GOT3 (cell line): Measurements from ENCODE around the gene DNAJC3.
"Not testable (repeated sequence)": the region's sequence is repeated elsewhere in the genome, so short reads cannot be mapped to it uniquely, and the experiment has no call there.

Source experiments
- DNase-seq: peaks from one replicate; lab custom pipeline; 2025; ENCODE audit warnings: mixed read lengths; lab: John Stamatoyannopoulos, UW

Gene DNAJC3

DNA sequence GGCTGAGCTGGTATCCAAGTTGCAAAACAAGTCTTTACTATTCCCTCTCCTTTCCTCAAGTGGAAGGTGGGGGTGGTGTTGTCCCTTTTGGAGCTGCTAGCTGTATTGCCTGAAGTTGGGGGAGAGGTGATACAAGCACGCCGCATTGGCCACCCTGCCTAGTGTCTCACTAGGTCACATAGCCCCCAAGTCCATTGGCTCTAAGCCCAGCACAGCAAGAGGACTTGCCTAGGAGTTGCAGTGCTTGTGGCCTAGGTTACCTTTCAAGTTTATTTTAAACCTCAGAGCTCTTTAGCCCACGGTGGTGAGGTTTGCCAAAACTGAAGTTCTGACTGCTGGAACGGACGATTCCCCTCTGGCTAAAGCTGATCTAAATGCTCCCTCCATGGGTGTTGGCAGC, 5.3 kb upstream of the DNAJC3 start:
- DNase-seq: no peak

DNA sequence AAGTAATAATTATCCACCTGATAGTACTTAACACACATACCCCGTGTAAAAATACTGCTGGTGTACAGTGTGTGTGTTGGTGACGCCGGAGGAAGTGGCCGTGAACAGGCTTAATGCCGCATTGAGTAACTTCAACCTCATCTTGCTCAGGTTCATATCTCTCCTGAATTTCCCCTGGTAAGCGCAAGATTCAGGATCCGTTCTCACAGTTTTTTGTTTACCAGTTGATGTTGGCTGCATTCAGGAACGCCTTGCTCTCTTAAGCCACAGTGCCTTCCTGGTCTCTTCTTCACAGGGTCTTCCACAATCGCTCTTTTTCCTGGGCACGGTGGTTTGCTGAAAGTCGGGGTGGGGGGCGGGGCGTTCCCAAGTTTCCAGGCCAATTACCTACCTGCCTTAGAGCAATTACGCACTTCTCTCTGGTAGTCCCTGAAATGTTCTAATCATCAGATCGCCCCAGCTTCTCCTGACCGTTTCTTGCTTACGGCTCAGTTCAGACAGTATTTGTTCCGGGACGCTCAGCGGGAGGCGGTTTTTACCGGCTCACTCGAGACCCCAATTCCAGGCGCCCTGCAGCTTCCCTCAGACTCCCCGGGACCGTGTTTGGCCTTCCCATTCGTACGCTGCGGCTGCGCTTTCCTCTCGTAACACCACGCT, 706 bp upstream of the DNAJC3 start:
- no peak for DNase-seq

GRCh38 chr13:95677564-95678266, 776 bp downstream of the DNAJC3 start:
- no peak for DNase-seq

GRCh38 chr13:95678967-95679366, 2.0 kb downstream of the DNAJC3 start:
- DNase-seq: no peak

- DNase-seq: no peak
Measured at GRCh38 chr13:95679722-95680121, 2.8 kb downstream of the DNAJC3 start.

DNA sequence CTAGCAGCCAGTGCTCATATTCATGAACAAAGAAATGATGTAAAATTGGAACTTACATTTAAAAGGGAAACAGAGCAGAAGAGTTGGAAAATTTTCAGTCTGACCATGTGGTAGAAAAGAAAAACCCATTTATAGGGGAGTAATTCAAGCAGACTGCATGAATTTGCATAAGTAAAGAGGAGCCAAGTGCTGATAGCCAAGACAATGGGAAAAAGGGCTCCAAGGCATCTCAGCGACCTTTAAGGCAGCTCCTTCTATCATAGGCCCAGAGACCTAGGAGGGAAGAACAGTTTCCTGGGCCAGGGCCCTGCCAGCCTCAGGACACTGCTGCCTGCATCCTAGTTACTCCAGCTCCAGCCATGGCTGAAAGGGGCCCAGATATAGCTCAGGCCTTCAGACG, 7.5 kb downstream of the DNAJC3 start:
- no peak for DNase-seq

- not testable (repeated sequence) for DNase-seq
Measured at GRCh38 chr13:95684960-95685359, 8.0 kb downstream of the DNAJC3 start.

DNA sequence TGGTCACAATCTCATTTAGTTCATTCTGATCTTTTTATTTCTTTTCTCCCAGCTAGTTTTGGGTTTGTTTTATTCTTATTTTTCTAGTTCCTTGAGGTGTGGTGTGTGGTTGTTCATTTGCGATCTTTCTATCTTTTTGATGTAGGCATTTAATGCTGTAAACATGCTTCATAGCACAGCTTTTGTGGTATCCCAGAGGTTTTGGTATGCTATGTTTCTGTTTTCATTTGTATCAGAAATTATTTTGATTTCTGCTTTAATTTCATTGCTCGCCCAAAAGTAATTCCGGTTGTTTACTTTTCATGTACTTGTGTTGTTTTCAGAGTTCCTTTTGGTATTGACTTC, 12.6 kb downstream of the DNAJC3 start:
- no peak for DNase-seq

GRCh38 chr13:95690986-95691385, 14.0 kb downstream of the DNAJC3 start:
- DNase-seq: not testable (repeated sequence)

DNA sequence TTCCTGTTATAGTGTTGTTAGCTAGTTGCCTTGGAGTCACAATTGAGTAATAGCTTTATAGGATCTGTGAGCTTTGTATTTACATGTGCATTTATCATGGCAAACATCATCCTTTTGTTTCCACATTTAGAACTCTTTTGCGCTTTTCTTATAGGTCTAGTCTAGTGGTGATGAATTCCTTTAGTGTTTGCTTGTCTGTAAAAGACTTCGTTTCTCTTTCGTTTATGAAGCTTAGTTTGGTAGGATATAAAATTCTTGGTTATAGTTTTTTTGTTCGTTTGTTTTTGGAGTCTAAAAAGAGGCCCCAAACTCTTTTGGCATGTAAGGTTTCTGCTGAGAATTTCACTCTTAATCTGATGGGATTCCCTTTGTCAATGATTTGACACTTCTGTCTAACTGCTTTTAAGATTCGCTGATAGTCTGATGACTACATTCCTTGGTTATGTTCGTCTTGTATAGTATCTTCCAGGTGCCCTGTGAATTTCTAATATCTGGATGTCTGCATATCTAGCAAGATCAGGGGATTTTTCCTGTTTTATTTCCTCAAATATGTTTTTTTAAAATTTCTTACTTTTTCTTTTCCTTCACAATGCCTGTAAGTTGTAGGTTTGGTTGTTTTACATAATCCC, 20.2 kb downstream of the DNAJC3 start:
- no peak for DNase-seq

- DNase-seq: no peak
Measured at GRCh38 chr13:95698047-95698749, 21.3 kb downstream of the DNAJC3 start.

DNA sequence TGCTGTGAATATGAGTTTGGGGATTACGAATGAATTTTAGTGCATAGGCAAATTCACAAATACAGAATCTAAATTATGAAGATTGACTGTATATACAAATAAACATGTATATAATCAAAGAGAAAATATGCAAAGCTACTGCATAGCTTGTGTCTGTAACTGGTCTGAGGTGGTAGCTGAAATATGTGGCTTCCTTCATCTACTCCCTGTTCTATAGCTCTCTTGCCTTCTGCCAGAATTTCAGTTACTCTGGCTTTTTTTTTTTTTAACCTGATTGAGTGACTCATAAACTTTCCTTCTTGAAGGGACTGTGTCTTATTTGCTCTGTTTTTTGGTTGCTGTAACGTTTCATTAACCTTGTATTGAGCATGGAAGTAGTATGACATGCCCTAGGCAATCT, 26.6 kb downstream of the DNAJC3 start:
- DNase-seq: no peak

DNA sequence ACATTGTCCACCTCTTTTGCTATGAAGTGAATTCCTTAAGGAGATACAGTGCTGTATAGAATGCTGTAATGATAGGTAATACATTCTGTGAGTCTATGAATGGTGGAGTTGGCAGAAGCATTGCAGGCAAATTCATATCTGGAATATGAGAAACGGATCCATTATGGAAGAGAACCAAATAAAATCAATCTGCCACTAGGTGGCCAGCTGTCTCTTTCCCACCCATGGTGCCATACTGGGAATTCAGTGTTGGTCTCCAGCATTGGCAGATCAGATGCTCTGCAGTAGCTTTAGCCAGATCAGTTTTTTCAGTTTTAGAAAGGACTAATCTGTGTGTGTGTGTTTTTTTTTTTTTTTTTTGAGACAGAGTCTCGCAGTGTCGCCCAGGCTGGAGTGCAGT, 27.6 kb downstream of the DNAJC3 start:
- no peak for DNase-seq

DNA sequence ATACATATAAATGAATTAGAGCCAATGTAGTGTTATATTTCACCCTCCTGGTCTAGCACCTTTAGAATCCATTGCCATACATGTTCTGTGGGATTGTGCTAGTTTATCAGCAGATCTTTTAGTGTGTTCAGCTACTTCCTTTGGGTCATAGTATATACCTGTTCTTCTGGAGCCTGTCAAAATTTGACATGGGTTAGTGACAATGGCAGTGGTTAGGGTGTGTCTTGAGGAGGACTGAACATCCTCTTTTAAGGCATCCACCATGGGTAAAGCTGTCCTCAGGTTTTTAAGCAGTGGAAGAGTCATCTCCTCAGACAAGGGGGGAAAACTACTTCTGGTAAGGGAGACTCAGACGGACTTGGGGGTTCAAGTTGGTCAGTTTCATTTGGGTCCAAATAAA, 29.4 kb downstream of the DNAJC3 start:
- no peak for DNase-seq

DNA sequence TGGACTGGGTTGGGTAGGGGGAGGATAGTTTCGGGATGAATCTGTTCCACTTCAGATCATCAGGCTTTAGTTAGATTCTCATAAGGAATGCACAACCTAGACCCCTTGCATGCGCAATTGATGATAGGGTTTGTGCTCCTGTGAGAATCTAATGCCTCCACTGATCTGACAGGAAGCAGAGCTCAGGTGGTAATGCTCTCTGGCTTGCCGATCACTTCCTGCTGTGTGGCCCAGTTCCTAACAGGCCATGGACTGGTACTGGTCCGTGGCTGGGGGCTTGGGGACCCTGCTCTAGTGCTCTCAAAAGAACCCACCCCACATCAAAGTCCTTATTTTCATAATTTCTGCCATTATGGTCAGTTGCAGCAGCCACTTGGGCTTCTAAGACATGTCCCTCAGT, 30.1 kb downstream of the DNAJC3 start:
- DNase-seq: no peak

DNA sequence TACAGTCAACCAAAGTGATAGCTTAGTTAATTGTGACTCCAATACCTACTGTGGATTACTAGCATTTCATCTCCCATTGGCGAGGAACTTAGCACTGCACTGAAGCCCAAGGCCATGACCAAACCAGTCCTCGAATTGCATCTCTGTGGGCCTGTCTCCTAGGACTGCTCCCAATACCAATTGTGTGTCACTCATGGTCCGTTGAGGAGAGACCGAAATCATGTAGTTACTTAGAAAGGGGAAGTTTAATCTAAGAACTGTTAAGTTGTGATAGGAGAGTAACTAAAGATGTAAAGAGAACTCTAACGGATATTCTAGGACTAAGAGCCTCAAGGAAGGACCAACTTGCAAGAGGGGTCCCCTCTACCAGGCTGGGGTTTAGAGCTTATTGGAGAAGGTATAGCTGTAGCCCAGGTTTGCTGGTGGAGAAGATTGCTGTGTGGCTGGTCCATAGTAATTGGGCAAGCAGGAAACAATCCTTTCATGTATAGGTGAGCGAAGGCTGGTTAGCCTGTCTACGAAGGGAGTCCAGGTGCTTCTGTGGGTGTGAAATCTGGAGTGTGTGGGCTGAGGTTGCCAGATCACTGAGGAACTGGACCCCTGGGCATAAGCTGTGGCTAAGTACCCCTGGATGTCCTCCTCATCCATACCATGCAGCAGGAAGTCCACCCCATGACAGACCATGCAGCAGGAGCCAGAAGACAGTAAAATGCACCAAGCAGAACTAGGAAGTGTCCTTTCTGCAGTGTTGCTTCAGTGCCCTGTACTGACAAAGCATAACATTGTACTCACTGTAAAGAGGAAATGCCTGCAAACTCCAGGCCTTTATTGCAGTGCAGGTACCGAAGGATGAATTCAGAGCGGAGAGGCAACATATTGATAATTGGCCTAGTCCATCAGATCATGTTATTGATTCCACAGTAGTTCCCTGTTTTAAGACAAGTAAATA, 30.8 kb downstream of the DNAJC3 start:
- no peak for DNase-seq

DNA sequence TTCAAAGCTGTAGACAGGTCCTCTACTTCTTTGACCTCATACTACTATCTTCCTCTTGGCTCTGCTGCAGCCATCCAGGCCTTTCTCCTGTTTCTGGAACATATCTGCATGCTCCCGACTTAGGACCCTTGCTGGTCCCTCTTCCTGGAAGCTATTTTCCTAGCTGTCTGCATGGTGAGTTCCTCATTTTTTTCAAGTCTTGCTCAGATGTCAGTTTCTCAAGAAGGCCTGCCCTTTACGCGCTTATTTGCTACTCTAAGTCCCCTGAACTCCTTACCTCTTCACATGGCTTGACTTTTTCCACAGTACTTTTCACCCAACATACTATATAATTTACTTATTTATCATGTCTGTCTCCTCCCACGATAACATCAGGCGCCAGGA, 31.4 kb downstream of the DNAJC3 start:
- no peak for DNase-seq

GRCh38 chr13:95708811-95709500, 32.0 kb downstream of the DNAJC3 start:
- no peak for DNase-seq

DNA sequence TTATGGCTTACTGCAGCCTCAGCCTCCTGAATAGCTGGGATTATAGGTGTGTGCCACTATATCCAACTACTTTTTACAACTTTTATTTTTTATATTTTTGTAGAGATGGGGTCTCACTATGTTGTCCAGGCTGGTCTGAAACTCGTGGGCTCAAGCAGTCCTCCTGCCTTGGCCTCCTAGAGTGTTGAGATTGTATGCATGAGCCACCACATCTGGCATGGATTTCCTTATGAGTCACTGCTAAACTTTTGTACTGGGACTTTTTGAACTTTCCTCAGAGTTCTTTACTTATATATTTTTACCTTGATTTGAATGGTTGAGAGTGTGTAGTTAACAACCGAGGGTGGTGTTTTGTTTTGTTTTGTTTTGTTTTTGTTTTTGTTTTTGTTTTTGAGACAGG, 33.4 kb downstream of the DNAJC3 start:
- no peak for DNase-seq

GRCh38 chr13:95712846-95713245, 35.9 kb downstream of the DNAJC3 start:
- DNase-seq: not testable (repeated sequence)

GRCh38 chr13:95713651-95714050, 36.7 kb downstream of the DNAJC3 start:
- no peak for DNase-seq
